ENCODE measurements around the gene LAMP5. TPM values are rescaled to one million over a fixed set of nuclear protein-coding genes. Genes with fewer than 3 reads are reported as not detected.

Gene LAMP5
- total RNA-seq, 1 experiment from 2014 or later, result 3.4 TPM

GRCh38 chr20:9557411-9557810, 43.0 kb downstream of the LAMP5 start:
- H3K36me3 ChIP-seq, result no peaks in the 10 kb centered on the region
- H3K9me3 ChIP-seq, result no peaks in the 10 kb centered on the region
- no peak for DNase-seq

GRCh38 chr20:9565910-9566550, 51.6 kb downstream of the LAMP5 start:
- Histone ChIP-seq H3K27me3 (0 out of 2 replicates have a peak, but pooled peaks cover 3% of the 10 kb centered on the region), H3K36me3 (no peaks in the 10 kb centered on the region), H3K4me3 (no peak overlapping the region), H3K9me3 (0 out of 2 replicates have a peak, but pooled peaks cover 2% of the 10 kb centered on the region)
- no peak for DNase-seq

More at GRCh38 chr20:9557411-9557810, 43.0 kb downstream of the LAMP5 start:
- Histone ChIP-seq H3K4me3 (no peak overlapping the region), H3K27me3 (no peaks in the 10 kb centered on the region)

- Histone ChIP-seq H3K27me3 (0 out of 2 replicates have a peak, but pooled peaks cover 3% of the 10 kb centered on the region), H3K4me3 (no peak overlapping the region), H3K36me3 (no peaks in the 10 kb centered on the region), H3K9me3 (0 out of 2 replicates have a peak, but pooled peaks cover 2% of the 10 kb centered on the region)
- no peak for DNase-seq
Measured at GRCh38 chr20:9566977-9567376, 52.6 kb downstream of the LAMP5 start.

GRCh38 chr20:9570612-9571011, 56.2 kb downstream of the LAMP5 start:
- peaks cover 9% of the 10 kb centered on the region; the same call in 1 of the 2 replicates for H3K27me3 ChIP-seq
- H3K4me3 ChIP-seq, result no peak overlapping the region
- H3K9me3 ChIP-seq, result 0 out of 2 replicates have a peak, but pooled peaks cover 2% of the 10 kb centered on the region
- H3K36me3 ChIP-seq, result no peaks in the 10 kb centered on the region
- no peak for DNase-seq

GRCh38 chr20:9571783-9572182, 57.4 kb downstream of the LAMP5 start:
- no peak for DNase-seq
- Histone ChIP-seq H3K4me3 (no peak overlapping the region), H3K27me3 (peaks cover 9% of the 10 kb centered on the region; the same call in 1 of the 2 replicates), H3K9me3 (0 out of 2 replicates have a peak, but pooled peaks cover 2% of the 10 kb centered on the region), H3K36me3 (no peaks in the 10 kb centered on the region)

- Histone ChIP-seq H3K27me3 (peaks cover 9% of the 10 kb centered on the region; the same call in 1 of the 2 replicates), H3K36me3 (no peaks in the 10 kb centered on the region), H3K9me3 (0 out of 2 replicates have a peak, but pooled peaks cover 2% of the 10 kb centered on the region), H3K4me3 (no peak overlapping the region)
- DNase-seq, result no peak
Measured at GRCh38 chr20:9572670-9573069, 58.3 kb downstream of the LAMP5 start.

- Histone ChIP-seq H3K27me3 (peaks cover 9% of the 10 kb centered on the region; the same call in 1 of the 2 replicates), H3K36me3 (no peaks in the 10 kb centered on the region), H3K4me3 (no peak overlapping the region), H3K9me3 (0 out of 2 replicates have a peak, but pooled peaks cover 2% of the 10 kb centered on the region)
- no peak for DNase-seq
Measured at GRCh38 chr20:9573335-9574151, 59.2 kb downstream of the LAMP5 start.

- DNase-seq, result no peak
- no peaks in the 10 kb centered on the region for H3K9me3 ChIP-seq
- no peak overlapping the region for H3K4me3 ChIP-seq
- peaks cover 9% of the 10 kb centered on the region; the same call in 1 of the 2 replicates for H3K27me3 ChIP-seq
- H3K36me3 ChIP-seq, result no peaks in the 10 kb centered on the region
Measured at GRCh38 chr20:9574181-9574580, 59.8 kb downstream of the LAMP5 start.

- no peak for DNase-seq
- Histone ChIP-seq H3K36me3 (no peaks in the 10 kb centered on the region), H3K9me3 (no peaks in the 10 kb centered on the region), H3K27me3 (peaks cover 9% of the 10 kb centered on the region; the same call in 1 of the 2 replicates), H3K4me3 (no peak overlapping the region)
Measured at GRCh38 chr20:9574776-9575175, 60.4 kb downstream of the LAMP5 start.

GRCh38 chr20:9575836-9576235, 61.4 kb downstream of the LAMP5 start:
- peaks cover 8% of the 10 kb centered on the region; the same call in 1 of the 2 replicates for H3K27me3 ChIP-seq
- no peaks in the 10 kb centered on the region for H3K9me3 ChIP-seq
- no peaks in the 10 kb centered on the region for H3K36me3 ChIP-seq
- DNase-seq, result no peak
- H3K4me3 ChIP-seq, result no peak overlapping the region

GRCh38 chr20:9576695-9577094, 62.3 kb downstream of the LAMP5 start:
- Histone ChIP-seq H3K27me3 (peaks cover 6% of the 10 kb centered on the region; the same call in 1 of the 2 replicates), H3K4me3 (no peak overlapping the region), H3K9me3 (no peaks in the 10 kb centered on the region), H3K36me3 (no peaks in the 10 kb centered on the region)
- no peak for DNase-seq

GRCh38 chr20:9577397-9577796, 63.0 kb downstream of the LAMP5 start:
- Histone ChIP-seq H3K9me3 (no peaks in the 10 kb centered on the region), H3K4me3 (no peak overlapping the region), H3K36me3 (no peaks in the 10 kb centered on the region), H3K27me3 (peaks cover 5% of the 10 kb centered on the region; the same call in 1 of the 2 replicates)
- DNase-seq, result no peak

GRCh38 chr20:9578594-9578993, 64.2 kb downstream of the LAMP5 start:
- no peaks in the 10 kb centered on the region for H3K36me3 ChIP-seq
- H3K27me3 ChIP-seq, result peaks cover 2% of the 10 kb centered on the region; the same call in 1 of the 2 replicates
- no peak overlapping the region for H3K4me3 ChIP-seq
- H3K9me3 ChIP-seq, result no peaks in the 10 kb centered on the region
- DNase-seq, result no peak
